Renal cortex interstitium (tissue), 15 donors: ENCODE measurements around the gene CLDN6. TPM values are rescaled to one million over a fixed set of nuclear protein-coding genes. Genes with fewer than 3 reads are reported as not detected.

Experiments
- DNase-seq, 11 donors: peaks; one replicate each; pipeline ENCODE4 v3.0.0-alpha.2; 2013; ENCODE audit warnings: low read depth in 9 of 11, low spot score in 4 of 11; ENCODE audit errors: extremely low read depth in 1 of 11
- long read RNA-seq, 16 experiments: transcript quantifications; one replicate each; lab custom pipeline, GENCODE V29; 2026
- polyA plus RNA-seq, 3 donors: library from polyadenylated mRNA; unstranded; fragments of 120-200 nt; gene quantifications; one replicate each; pipeline ENCODE4 v1.2.1, GENCODE V29; 2013; ENCODE audit not compliant: insufficient read length in 3 of 3

CLDN6 gene
- polyA plus RNA-seq: 10 to 100 TPM; 33.8 to 42.0 (median 34.4) TPM
- long read RNA-seq, donor 1, transcript CLDN6-201 (2 exons, 1,369 nt): major isoform, 9 of 9 reads
- long read RNA-seq, donor 1, partial matches to known transcripts: 0 of 9 reads
- long read RNA-seq, donor 1, other reads (novel, unspliced or antisense): 0 of 9 reads
- long read RNA-seq, donor 2, transcript CLDN6-201 (2 exons, 1,369 nt): major isoform, 5 of 5 reads
- long read RNA-seq, donor 2, partial matches to known transcripts: 0 of 5 reads
- long read RNA-seq, donor 2, other reads (novel, unspliced or antisense): 0 of 5 reads
- long read RNA-seq, donor 3, transcript CLDN6-201 (2 exons, 1,369 nt): major isoform, 18 of 18 reads
- long read RNA-seq, donor 3, partial matches to known transcripts: 0 of 18 reads
- long read RNA-seq, donor 3, other reads (novel, unspliced or antisense): 0 of 18 reads
- long read RNA-seq, donor 4, transcript CLDN6-201 (2 exons, 1,369 nt): major isoform, 13 of 13 reads
- long read RNA-seq, donor 4, partial matches to known transcripts: 0 of 13 reads
- long read RNA-seq, donor 4, other reads (novel, unspliced or antisense): 0 of 13 reads
- long read RNA-seq, donor 5: 0 reads
- long read RNA-seq, donor 6, transcript CLDN6-201 (2 exons, 1,369 nt): major isoform, 9 of 20 reads
- long read RNA-seq, donor 6, partial matches to known transcripts: 0 of 20 reads
- long read RNA-seq, donor 6, other reads (novel, unspliced or antisense): 11 of 20 reads
- long read RNA-seq, donor 7, transcript CLDN6-201 (2 exons, 1,369 nt): major isoform, 8 of 8 reads
- long read RNA-seq, donor 7, partial matches to known transcripts: 0 of 8 reads
- long read RNA-seq, donor 7, other reads (novel, unspliced or antisense): 0 of 8 reads
- long read RNA-seq, donor 8: 0 reads
- long read RNA-seq, donor 9, transcript CLDN6-201 (2 exons, 1,369 nt): major isoform, 14 of 14 reads
- long read RNA-seq, donor 9, partial matches to known transcripts: 0 of 14 reads
- long read RNA-seq, donor 9, other reads (novel, unspliced or antisense): 0 of 14 reads
- long read RNA-seq, donor 10, transcript CLDN6-201 (2 exons, 1,369 nt): major isoform, 12 of 13 reads
- long read RNA-seq, donor 10, partial matches to known transcripts: 0 of 13 reads
- long read RNA-seq, donor 10, other reads (novel, unspliced or antisense): 0 of 13 reads
- long read RNA-seq, donor 11, transcript CLDN6-201 (2 exons, 1,369 nt): major isoform, 12 of 12 reads
- long read RNA-seq, donor 11, partial matches to known transcripts: 0 of 12 reads
- long read RNA-seq, donor 11, other reads (novel, unspliced or antisense): 0 of 12 reads
- long read RNA-seq, donor 12, partial matches to known transcripts: 0 of 4 reads
- long read RNA-seq, donor 12, other reads (novel, unspliced or antisense): 0 of 4 reads
- long read RNA-seq, donor 13: 0 reads
- long read RNA-seq, donor 14, transcript CLDN6-201 (2 exons, 1,369 nt): major isoform, 7 of 7 reads
- long read RNA-seq, donor 14, partial matches to known transcripts: 0 of 7 reads
- long read RNA-seq, donor 14, other reads (novel, unspliced or antisense): 0 of 7 reads
- long read RNA-seq, donor 15, transcript CLDN6-201 (2 exons, 1,369 nt): major isoform, 13 of 35 reads
- long read RNA-seq, donor 15, partial matches to known transcripts: 15 of 35 reads
- long read RNA-seq, donor 15, other reads (novel, unspliced or antisense): 7 of 35 reads
- long read RNA-seq, donor 16, transcript CLDN6-201 (2 exons, 1,369 nt): major isoform, 40 of 42 reads
- long read RNA-seq, donor 16, partial matches to known transcripts: 0 of 42 reads
- long read RNA-seq, donor 16, other reads (novel, unspliced or antisense): 0 of 42 reads

GRCh38 chr16:3017794-3018506 lies at the start of gene CLDN6:
TSS of gene CLDN6 (minus strand) at chr16:3018183. CDS start at chr16:3016021, 2,162 bp downstream.
- DNase-seq: peak in 1 of 11 donors; percentile 62

GRCh38 chr16:3066440-3066748 lies 48.4 kb upstream of the CLDN6 start:
- no peak for DNase-seq

DNA sequence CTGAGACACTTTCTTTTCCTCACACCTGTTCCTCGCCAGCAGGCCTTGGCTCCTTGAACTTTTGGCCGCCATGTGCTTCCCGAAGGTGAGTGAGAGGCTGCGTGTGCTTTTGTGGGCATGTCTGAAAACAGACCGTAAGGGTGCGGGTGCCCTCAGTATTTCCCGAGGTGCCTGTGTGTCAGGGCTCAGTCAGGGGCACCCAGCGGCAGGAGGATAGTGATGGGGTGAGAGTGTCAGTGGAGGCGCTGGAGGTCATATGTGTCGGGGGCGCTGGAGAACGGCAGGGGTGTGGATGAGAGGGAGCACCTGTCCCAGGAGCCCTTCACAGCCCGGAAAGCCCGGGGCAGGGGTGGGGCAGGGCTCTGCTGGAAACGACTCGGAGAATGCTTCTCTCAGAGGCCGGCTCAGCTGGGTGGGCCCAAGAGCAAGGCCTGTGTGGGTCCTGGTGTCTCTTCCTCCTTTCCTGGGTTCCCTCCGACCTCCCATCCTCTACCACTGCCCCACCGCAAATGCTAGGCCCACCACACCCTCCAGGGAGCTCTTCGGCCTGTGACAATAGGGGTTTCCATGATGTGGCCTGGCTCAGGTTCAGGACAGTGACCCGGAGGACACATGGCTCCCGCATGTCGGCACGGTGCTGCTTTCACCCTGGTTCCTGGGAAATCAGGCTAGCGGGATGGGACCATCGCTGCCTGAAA lies 47.9 kb upstream of the CLDN6 start:
- no peak for DNase-seq

DNA sequence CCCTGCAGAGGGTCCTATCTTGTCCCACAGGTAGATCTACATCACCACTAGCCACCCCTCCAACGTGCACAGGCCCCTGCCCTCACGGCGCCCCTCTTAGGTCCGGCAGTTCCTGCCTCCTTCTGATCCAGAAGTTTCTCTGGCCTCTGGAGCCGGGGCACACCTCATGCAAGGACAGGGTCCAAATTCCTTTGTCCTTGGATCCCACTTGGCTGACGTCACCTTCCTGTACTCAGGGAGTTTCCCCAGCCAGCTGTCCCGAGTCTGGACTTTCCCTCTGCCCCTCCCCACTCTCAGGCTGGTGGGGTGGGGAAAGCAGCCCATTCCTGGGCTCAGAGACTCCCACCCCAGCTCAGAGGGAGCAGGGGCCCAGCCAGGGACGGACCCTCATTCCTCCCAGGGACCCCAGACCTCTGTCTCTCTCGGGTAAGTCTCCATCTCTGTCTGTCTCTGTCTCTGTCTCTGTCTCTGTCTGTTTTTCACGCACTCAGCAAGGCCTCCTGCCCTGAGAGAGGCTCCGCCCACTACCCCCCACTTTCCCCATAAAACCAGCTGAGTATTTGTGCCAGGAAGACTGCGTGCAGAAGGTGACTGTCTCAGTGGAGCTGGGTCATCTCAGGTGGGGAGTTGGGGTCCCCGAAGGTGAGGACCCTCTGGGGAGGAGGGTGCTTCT lies 47.2 kb upstream of the CLDN6 start, which contains the start of gene IL32:
IL32 (plus strand) TSS at position 572 of the 673 bp plus-strand sequence. CDS start 172 bp downstream, outside the sequence.
- DNase-seq: peak in 4 of 11 donors; percentile 28 to 72 (median 41)

GRCh38 chr16:3063625-3064386 lies 45.8 kb upstream of the CLDN6 start:
- no peak for DNase-seq

DNA sequence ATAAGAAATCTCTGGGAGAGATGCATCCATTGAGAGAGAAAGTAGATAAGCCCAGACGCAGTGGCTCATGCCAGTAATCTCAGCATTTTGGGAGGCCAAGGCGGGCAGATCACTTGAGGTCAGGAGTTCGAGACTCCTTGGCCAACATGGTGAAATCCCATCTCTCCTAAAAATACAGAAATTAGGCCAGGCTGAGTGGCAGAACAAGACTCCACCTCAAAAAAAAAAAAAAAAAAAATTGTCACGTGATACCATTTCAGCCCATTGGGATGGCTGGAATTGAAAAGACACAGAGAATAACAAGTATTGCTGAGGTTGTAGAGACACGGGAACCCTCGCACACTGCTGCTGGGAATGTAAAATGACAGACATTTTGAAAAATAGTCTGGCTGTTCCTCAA lies 44.6 kb upstream of the CLDN6 start:
- no peak for DNase-seq

- no peak for DNase-seq
Measured at GRCh38 chr16:3060339-3061127, 42.5 kb upstream of the CLDN6 start.

DNA sequence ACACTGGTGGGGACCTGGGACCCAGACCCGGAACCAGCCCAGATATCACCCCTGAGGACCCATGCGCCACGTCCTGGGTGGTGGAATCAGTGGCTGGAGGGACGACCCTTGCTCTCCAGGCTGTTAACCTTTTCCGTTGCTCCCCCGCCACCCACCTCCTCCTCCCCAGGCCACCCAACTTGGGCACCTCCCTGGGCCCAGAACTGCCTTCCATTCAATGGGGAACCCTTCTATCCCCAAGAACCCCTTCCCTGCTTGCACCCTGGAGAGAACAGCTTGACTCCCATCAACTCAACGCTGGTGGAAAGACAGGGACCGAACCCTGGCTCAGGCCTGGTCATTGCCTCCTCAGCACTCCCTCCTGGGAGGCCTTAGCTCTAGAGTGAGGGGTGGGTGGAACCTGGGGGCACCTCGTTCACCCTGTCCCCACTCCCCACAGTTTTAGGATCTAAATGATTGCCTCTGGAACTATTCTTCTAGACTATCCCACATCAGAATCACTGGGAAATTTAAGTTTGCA lies 41.8 kb upstream of the CLDN6 start:
- no peak for DNase-seq

DNA sequence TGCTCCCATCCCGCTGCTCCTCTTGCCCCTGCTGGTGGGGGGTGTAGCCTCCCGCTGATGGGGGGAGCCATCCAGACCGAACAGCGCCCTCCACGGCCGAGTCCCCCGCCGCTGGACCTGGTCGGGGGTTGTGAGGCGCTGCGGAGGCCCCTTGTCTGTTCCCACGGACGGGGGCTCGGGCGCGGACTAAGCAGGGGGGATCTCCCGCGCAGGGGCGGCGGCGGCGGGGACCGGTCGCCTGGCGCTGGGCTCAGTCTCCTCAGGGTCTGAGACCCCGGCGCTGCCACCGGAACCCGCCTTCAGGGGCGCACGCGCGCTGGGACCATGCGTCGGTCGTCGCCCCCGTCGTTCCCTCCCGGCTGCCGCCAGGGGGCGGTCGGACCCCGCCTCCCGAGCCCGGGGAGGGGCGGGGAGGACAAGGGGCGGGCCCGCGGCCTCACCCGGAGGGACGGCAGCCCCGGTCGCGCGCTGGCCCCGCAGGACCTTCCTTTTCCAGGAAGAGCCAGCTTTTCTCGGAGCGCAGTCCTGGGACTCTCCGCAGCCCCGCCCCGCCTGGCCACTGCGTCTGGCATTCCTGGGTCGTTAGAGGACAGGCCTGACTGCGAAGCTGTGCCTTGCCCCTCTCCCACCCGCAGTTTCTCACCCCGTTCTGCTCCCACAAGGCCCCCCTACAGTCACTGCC lies 41.2 kb upstream of the CLDN6 start:
- peak; percentile 69 to 90 (median 85) for DNase-seq

DNA sequence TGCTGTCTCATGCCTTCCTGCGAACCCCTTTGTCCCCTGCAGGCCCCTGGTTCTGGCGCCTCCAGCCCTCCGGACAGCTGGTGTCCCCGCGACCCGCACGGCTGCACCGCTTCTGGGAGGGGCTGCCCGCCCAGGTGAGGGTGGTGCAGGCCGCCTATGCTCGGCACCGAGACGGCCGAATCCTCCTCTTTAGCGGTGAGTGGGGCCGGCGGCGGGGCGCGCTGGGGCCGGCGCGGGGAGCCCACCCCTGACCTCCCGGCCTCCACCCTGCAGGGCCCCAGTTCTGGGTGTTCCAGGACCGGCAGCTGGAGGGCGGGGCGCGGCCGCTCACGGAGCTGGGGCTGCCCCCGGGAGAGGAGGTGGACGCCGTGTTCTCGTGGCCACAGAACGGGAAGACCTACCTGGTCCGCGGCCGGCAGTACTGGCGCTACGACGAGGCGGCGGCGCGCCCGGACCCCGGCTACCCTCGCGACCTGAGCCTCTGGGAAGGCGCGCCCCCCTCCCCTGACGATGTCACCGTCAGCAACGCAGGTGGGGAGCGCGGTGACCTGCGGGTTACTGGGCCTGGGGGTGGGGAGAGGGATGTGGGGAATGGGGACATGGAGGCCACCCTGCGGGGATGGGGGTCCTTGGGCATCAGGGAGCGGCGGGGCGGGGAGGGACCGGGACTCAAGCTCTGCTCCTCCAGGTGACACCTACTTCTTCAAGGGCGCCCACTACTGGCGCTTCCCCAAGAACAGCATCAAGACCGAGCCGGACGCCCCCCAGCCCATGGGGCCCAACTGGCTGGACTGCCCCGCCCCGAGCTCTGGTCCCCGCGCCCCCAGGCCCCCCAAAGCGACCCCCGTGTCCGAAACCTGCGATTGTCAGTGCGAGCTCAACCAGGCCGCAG lies 40.4 kb upstream of the CLDN6 start:
- DNase-seq: peak in 6 of 11 donors; percentile 28 to 50 (median 38)

DNA sequence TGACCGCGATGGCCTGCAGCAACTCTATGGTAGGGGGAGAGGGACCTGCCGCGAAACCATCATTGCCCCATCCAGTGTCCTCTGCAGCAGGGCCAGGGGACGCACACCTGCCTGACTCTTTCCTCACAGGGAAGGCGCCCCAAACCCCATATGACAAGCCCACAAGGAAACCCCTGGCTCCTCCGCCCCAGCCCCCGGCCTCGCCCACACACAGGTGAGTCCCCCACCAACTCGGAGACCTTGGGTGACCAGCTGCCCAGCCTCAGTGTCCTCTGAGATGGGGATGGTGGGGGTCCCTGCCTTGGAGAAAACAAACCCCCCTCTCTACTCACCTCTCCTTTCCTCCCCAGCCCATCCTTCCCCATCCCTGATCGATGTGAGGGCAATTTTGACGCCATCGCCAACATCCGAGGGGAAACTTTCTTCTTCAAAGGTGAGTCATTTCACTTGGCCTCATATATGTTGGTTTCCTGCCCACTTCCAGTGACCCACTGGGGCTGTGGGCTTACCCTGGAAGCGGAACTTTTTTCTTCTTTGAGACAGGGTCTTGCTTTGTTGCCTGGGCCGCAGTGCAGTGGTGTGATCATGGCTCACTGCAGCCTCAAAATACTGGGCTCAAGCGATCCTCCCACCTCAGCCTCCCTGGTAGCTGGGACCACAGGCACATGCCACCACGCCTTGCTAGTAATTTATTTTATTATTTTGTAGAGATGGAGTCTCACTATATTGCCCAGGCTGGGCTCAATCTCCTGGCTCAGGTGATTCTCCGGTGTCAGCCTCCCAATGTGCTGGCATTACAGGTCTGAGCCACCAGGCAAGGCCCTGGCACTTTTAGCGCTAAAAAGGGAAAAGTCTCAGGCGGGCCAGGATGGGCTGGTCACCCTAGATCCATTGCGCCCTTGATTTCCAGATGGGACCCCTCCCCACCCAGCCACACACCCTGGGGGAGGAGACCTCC lies 39.5 kb upstream of the CLDN6 start:
- DNase-seq: no peak
